HepG2 (cell line): ENCODE measurements around the gene GPX5. TPM values are rescaled to one million over a fixed set of nuclear protein-coding genes. Genes with fewer than 3 reads are reported as not detected.

Experiments
- CENPT ChIP-seq: sonication (generic); formaldehyde crosslinking; IDR thresholded peaks from 2 replicates; pipeline ENCODE4 v1.8.0; 2022; ENCODE audit warnings: low read depth, mild to moderate bottlenecking, moderate library complexity, missing genetic modification reagents
- GABPA ChIP-seq, 2 experiments: IDR thresholded peaks; 2 replicates each; pipeline ENCODE4 v1.6.1; 2011 to 2016; ENCODE audit warnings: low read depth in 2 of 2, low read length in 1 of 2, missing biosample characterization in 1 of 2, missing genetic modification characterization in 1 of 2
- HCFC1 ChIP-seq: fragments of 150-350 bp; IDR thresholded peaks from 2 replicates; pipeline ENCODE4 v1.6.1; 2014; ENCODE audit warnings: low read depth, low read length
- HNF4A ChIP-seq: sonication (generic); formaldehyde crosslinking; IDR thresholded peaks from 2 replicates; pipeline ENCODE4 v1.4.0; 2020; ENCODE audit warnings: missing genetic modification reagents
- HOXA7 ChIP-seq: sonication (generic); formaldehyde crosslinking; IDR thresholded peaks from 2 replicates; pipeline ENCODE4 v1.8.1; 2022; ENCODE audit warnings: mild to moderate bottlenecking, missing genetic modification reagents, moderate library complexity
- KLF15 ChIP-seq: sonication (generic); formaldehyde crosslinking; IDR thresholded peaks from 2 replicates; pipeline ENCODE4 v1.8.1; 2023; ENCODE audit warnings: borderline replicate concordance, mild to moderate bottlenecking, inconsistent platforms, missing genetic modification reagents, mixed read lengths
- MAFG ChIP-seq: sonication (generic); formaldehyde crosslinking; IDR thresholded peaks from 2 replicates; pipeline ENCODE4 v1.5.1; 2020; ENCODE audit warnings: mild to moderate bottlenecking, missing genetic modification reagents
- MEIS1 ChIP-seq: sonication (generic); formaldehyde crosslinking; IDR thresholded peaks from 2 replicates; pipeline ENCODE4 v1.9.0; 2021; ENCODE audit warnings: mild to moderate bottlenecking, missing genetic modification reagents, moderate library complexity, borderline replicate concordance
- MIER2 ChIP-seq: IDR thresholded peaks from 2 replicates; pipeline ENCODE4 v1.6.1; 2016; ENCODE audit warnings: missing biosample characterization, missing genetic modification reagents
- POLR2AphosphoS5 ChIP-seq: IDR thresholded peaks from 2 replicates; pipeline ENCODE4 v1.6.1; 2012; ENCODE audit warnings: low read depth, low read length
- RFX3 ChIP-seq: IDR thresholded peaks from 2 replicates; pipeline ENCODE4 v1.6.1; 2016; ENCODE audit warnings: missing biosample characterization, missing genetic modification reagents
- SALL2 ChIP-seq: sonication (generic); formaldehyde crosslinking; IDR thresholded peaks from 2 replicates; pipeline ENCODE4 v1.8.1; 2023; ENCODE audit warnings: mild to moderate bottlenecking, missing genetic modification reagents, inconsistent platforms
- ZNF205 ChIP-seq: IDR thresholded peaks from 2 replicates; pipeline ENCODE4 v1.6.1; 2018; ENCODE audit warnings: missing biosample characterization, missing genetic modification reagents
- ZNF430 ChIP-seq: sonication (generic); formaldehyde crosslinking; IDR thresholded peaks from 2 replicates; pipeline ENCODE4 v1.9.0; 2021; ENCODE audit warnings: mild to moderate bottlenecking, missing genetic modification reagents
- ZNF569 ChIP-seq: sonication (generic); formaldehyde crosslinking; IDR thresholded peaks from 2 replicates; pipeline ENCODE4 v1.5.0; 2020; ENCODE audit warnings: mild to moderate bottlenecking, missing genetic modification reagents, moderate library complexity, borderline replicate concordance
- ZNF660 ChIP-seq: sonication (generic); formaldehyde crosslinking; IDR thresholded peaks from 2 replicates; pipeline ENCODE4 v1.5.1; 2020; ENCODE audit warnings: mild to moderate bottlenecking, low read depth, missing genetic modification reagents, borderline replicate concordance
- ZNF777 ChIP-seq: sonication (generic); formaldehyde crosslinking; IDR thresholded peaks from 2 replicates; pipeline ENCODE4 v1.4.0; 2020; ENCODE audit warnings: missing genetic modification reagents
- ZSCAN25 ChIP-seq: sonication (generic); formaldehyde crosslinking; IDR thresholded peaks from 2 replicates; pipeline ENCODE4 v1.8.0; 2022; ENCODE audit warnings: mild to moderate bottlenecking, missing genetic modification reagents
- polyA plus RNA-seq, 8 experiments: library from polyadenylated mRNA; depleted of rRNA in 3 of 8; stranded (reverse) in 7 of 8; unstranded in 1 of 8; fragments of >200 nt; fragmentation: Illumina TruSeq in 4 of 8; extraction: Trizol in 4 of 8; gene quantifications; 2 replicates each; pipeline versions ENCODE4 v1.2.1 to v1.2.3, GENCODE V29; 2011 to 2016; ENCODE audit warnings: low read depth in 4 of 8, missing spikeins in 1 of 8, mixed read lengths in 1 of 8; ENCODE audit not compliant: insufficient read depth in 1 of 8
- total RNA-seq, 5 experiments: library from RNA; depleted of rRNA; stranded (reverse); fragments of >200 nt; fragmentation: Illumina TruSeq; extraction: Trizol; gene quantifications; 2 replicates each; pipeline ENCODE4 v1.2.3, GENCODE V29; 2016; ENCODE audit warnings: low read depth in 1 of 5
- TF ChIP-seq, protein P1 (sequence below): sonication (generic); formaldehyde crosslinking; IDR thresholded peaks from 2 replicates; pipeline ENCODE4 v1.8.1; 2023; ENCODE audit warnings: mild to moderate bottlenecking, missing genetic modification reagents, borderline replicate concordance
- TF ChIP-seq, protein P2 (sequence below): sonication (generic); formaldehyde crosslinking; IDR thresholded peaks from 2 replicates; pipeline ENCODE4 v1.4.0; 2020; ENCODE audit warnings: missing genetic modification reagents
- TF ChIP-seq, protein P3 (sequence below): sonication (generic); formaldehyde crosslinking; IDR thresholded peaks from 2 replicates; pipeline ENCODE4 v1.4.0; 2020; ENCODE audit warnings: missing genetic modification reagents
- TF ChIP-seq, protein P4 (sequence below): sonication (generic); formaldehyde crosslinking; IDR thresholded peaks from 2 replicates; pipeline ENCODE4 v1.5.0; 2020; ENCODE audit warnings: missing genetic modification reagents
- TF ChIP-seq, protein P5 (sequence below): sonication (generic); formaldehyde crosslinking; IDR thresholded peaks from 2 replicates; pipeline ENCODE4 v1.4.0; 2020; ENCODE audit warnings: missing genetic modification reagents

The GPX5 gene
- total and polyA plus RNA-seq, 2 of the 13 experiments (the other 11 are each of a cell fraction or from before 2014, with no cell fraction given) = not detected

DNA sequence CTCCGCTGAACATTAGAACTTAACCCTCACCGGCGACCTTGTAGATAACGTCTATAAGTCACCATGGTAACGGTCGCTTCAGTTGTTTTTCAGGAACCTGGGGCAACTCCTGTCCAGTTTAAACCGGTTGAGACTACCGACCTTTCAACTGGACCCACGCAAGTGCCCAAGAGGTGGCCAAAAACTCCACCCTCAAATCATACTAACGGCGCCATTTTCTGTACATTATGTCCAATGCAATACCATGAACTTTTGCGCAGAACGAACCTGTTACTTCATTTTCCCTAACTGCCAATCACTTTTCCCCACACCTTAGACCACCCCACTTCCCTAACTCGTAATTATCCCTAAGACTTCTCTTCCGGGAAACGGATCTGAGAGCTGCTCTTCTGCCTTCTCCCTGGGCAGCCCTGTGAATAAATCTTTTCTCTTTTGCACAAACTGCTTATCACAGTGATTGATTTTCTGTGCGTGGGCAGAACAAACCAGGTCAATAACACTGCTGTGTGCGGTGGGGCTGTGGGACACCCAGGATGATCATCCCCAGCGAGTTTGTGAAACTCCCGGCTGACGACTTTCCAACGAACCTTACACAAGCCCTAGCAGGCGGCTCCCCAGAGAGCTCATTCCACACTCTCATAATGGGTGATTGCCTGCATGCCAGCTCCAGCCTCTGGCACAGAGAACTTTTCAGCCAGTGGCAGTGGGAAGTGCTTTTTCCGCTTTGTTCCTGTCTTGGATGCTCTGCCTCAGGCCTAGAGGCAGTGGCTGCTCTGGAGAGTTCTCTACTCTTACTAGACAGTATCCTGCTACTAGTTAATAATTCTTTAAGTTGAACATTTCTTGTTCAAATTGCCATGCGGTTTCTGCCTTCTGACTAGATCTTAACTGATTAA is 28.6 kb downstream of the GPX5 start (continued):
- no peak for TF ChIP-seq CENPT (CRISPR knock-in tag)
- no peak for TF ChIP-seq HOXA7 (CRISPR knock-in tag)
- no peak for TF ChIP-seq ZNF205 (CRISPR knock-in tag)
- TF ChIP-seq GABPA (IDR thresholded peaks at IDR 0.05; ENCODE audit: low read depth, low read length) = no peak
- 0 out of 2 replicates have a peak, but pooled peaks have one; percentile 34 for TF ChIP-seq GABPA (CRISPR knock-in tag; IDR thresholded peaks at IDR 0.05; ENCODE audit: low read depth)
- TF ChIP-seq ZNF569 (CRISPR knock-in tag) = no peak
- TF ChIP-seq HNF4A (CRISPR knock-in tag) = peak; percentile 76
- TF ChIP-seq POLR2AphosphoS5 = no peak
- no peak for TF ChIP-seq ZNF777 (CRISPR knock-in tag)
- TF ChIP-seq MIER2 (CRISPR knock-in tag) = no peak
- TF ChIP-seq RFX3 (CRISPR knock-in tag) = peak; percentile 68
- TF ChIP-seq ZNF430 = peak; percentile 37; the same call in 1 of the 2 replicates
- TF ChIP-seq, protein P1, sequence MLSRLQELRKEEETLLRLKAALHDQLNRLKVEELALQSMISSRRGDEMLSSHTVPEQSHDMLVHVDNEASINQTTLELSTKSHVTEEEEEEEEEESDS = no peak
- no peak for TF ChIP-seq ZNF660
- TF ChIP-seq KLF15 (CRISPR knock-in tag) = no peak
- no peak for TF ChIP-seq MAFG (CRISPR knock-in tag)
- TF ChIP-seq HCFC1 = no peak
- TF ChIP-seq ZSCAN25 = no peak
- no peak for TF ChIP-seq SALL2 (CRISPR knock-in tag)
- TF ChIP-seq, protein P2, sequence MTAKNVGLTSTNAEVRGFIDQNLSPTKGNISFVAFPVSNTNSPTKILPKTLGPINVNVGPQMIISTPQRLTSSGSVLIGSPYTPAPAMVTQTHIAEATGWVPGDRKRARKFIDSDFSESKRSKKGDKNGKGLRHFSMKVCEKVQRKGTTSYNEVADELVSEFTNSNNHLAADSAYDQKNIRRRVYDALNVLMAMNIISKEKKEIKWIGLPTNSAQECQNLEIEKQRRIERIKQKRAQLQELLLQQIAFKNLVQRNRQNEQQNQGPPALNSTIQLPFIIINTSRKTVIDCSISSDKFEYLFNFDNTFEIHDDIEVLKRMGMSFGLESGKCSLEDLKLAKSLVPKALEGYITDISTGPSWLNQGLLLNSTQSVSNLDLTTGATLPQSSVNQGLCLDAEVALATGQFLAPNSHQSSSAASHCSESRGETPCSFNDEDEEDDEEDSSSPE (CRISPR knock-in tag) = no peak
- TF ChIP-seq, protein P3, sequence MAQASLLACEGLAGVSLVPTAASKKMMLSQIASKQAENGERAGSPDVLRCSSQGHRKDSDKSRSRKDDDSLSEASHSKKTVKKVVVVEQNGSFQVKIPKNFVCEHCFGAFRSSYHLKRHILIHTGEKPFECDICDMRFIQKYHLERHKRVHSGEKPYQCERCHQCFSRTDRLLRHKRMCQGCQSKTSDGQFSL (CRISPR knock-in tag) = no peak
- TF ChIP-seq, protein P4, sequence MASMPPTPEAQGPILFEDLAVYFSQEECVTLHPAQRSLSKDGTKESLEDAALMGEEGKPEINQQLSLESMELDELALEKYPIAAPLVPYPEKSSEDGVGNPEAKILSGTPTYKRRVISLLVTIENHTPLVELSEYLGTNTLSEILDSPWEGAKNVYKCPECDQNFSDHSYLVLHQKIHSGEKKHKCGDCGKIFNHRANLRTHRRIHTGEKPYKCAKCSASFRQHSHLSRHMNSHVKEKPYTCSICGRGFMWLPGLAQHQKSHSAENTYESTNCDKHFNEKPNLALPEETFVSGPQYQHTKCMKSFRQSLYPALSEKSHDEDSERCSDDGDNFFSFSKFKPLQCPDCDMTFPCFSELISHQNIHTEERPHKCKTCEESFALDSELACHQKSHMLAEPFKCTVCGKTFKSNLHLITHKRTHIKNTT (CRISPR knock-in tag) = no peak
- TF ChIP-seq, protein P5, sequence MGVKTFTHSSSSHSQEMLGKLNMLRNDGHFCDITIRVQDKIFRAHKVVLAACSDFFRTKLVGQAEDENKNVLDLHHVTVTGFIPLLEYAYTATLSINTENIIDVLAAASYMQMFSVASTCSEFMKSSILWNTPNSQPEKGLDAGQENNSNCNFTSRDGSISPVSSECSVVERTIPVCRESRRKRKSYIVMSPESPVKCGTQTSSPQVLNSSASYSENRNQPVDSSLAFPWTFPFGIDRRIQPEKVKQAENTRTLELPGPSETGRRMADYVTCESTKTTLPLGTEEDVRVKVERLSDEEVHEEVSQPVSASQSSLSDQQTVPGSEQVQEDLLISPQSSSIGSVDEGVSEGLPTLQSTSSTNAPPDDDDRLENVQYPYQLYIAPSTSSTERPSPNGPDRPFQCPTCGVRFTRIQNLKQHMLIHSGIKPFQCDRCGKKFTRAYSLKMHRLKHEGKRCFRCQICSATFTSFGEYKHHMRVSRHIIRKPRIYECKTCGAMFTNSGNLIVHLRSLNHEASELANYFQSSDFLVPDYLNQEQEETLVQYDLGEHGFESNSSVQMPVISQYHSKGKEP = no peak
- no peak for TF ChIP-seq MEIS1
